HG03439 (cell line): ENCODE results near the gene VPS37B.
"Not testable (repeated sequence)": the region's sequence is repeated elsewhere in the genome, so short reads cannot be mapped to it uniquely, and the experiment has no call there.

Experiments used
- ATAC-seq: cut with Tn5 transposase; IDR thresholded peaks from one replicate; pipeline ENCODE4 v1.9.1; 2021; ENCODE audit warnings: mild to moderate bottlenecking, moderate library complexity; ENCODE audit not compliant: unreplicated experiment

VPS37B gene

GRCh38 chr12:122895704-122896636 is at the start of gene VPS37B:
Gene VPS37B, minus strand, starts transcription at chr12:122896124. Its CDS starts 62 bp downstream, at chr12:122896062.
- peak; percentile 64 for ATAC-seq

GRCh38 chr12:122944605-122945592 is 49.0 kb upstream of the VPS37B start:
- ATAC-seq = no peak

GRCh38 chr12:122943196-122943595 is 47.3 kb upstream of the VPS37B start:
- ATAC-seq = no peak

GRCh38 chr12:122942637-122943036 is 46.7 kb upstream of the VPS37B start:
- ATAC-seq = no peak

- ATAC-seq = not testable (repeated sequence)
Observed at GRCh38 chr12:122941351-122941750, 45.4 kb upstream of the VPS37B start.

GRCh38 chr12:122939125-122939524 is 43.2 kb upstream of the VPS37B start:
- ATAC-seq = no peak

- no peak for ATAC-seq
Observed at GRCh38 chr12:122937622-122938091, 41.7 kb upstream of the VPS37B start.

GRCh38 chr12:122935318-122935717 is 39.4 kb upstream of the VPS37B start:
- ATAC-seq = no peak

GRCh38 chr12:122934722-122935121 is 38.8 kb upstream of the VPS37B start:
- ATAC-seq = no peak

- no peak for ATAC-seq
Observed at GRCh38 chr12:122932207-122932606, 36.3 kb upstream of the VPS37B start.

GRCh38 chr12:122929812-122930211 is 33.9 kb upstream of the VPS37B start:
- ATAC-seq = no peak

- ATAC-seq = no peak
Observed at GRCh38 chr12:122929148-122929538, 33.2 kb upstream of the VPS37B start.

- ATAC-seq = no peak
Observed at GRCh38 chr12:122928404-122929147, 32.7 kb upstream of the VPS37B start.

GRCh38 chr12:122927756-122928403 is 32.0 kb upstream of the VPS37B start:
- no peak for ATAC-seq

- ATAC-seq = no peak
Observed at GRCh38 chr12:122921917-122922316, 26.0 kb upstream of the VPS37B start.

GRCh38 chr12:122920687-122921086 is 24.8 kb upstream of the VPS37B start:
- no peak for ATAC-seq

- no peak for ATAC-seq
Observed at GRCh38 chr12:122918827-122919226, 22.9 kb upstream of the VPS37B start.

- ATAC-seq = no peak
Observed at GRCh38 chr12:122917507-122918121, 21.7 kb upstream of the VPS37B start.

GRCh38 chr12:122909442-122910288 is 13.7 kb upstream of the VPS37B start:
- ATAC-seq = no peak
